Measurements from ENCODE around the gene CSNK1E.

The CSNK1E gene

DNA sequence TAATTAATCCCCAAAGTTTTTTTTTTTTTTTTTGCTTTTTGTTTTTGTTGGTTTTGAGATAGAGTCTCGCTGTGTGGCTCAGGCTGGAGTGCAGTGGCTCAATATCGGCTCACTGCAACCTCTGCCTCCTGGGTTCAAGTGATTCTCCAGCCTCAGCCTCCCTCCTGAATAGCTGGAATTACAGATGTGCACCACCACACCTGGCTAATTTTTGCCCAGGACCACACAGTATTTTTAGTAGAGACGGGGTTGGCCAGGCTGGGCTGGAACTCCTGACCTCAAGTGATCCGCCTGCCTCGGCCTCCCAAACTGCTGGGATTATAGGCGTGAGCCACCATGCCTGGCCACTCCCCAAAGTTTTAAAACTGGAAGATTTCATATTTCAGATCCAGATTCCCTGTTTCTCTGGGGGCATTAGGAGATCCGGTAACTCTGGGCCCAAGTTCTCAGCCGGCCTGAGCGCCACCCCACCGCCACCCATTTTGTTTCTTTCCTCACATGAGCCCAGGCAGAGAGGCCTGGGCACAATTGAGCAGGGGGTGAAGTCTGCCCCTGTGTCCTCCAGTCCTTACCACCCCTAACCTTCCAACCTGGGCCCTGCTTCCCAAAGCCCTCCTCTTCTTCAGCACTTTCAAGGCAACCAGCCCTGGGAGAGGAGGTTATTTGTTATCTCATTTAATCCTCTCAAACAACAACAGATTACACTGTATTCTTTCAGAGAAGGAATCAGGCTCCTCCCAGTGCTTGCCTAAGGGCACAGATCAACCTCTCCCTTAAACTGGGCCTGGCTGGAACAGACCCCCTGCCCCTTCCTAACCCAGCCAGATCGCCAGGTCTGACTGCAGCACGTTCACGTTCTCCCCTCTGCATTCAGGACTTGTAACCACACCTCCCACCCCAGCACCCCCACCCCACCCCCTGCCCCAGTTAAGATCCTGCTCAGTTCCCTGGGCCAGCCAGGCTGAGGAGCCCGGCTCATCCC lies 1.9 kb upstream of the CSNK1E start:
- H3K4me3 ChIP-seq: no peak overlapping the region
- no peaks in the 10 kb centered on the region for H3K9me3 ChIP-seq
- H3K4me1 ChIP-seq: peaks cover 30% of the 10 kb centered on the region
- H3K36me3 ChIP-seq (replicated peaks): peaks cover 7% of the 10 kb centered on the region
- peak; percentile 60 to 71 for DNase-seq (ENCODE audit: low spot score in 2 of 2)
- in situ Hi-C loops (cut with MboI; ENCODE audit: low sequenced_read_pairs): no loop called here
- no peaks in the 10 kb centered on the region for H3K27me3 ChIP-seq (ENCODE audit: low read depth)

GRCh38 chr22:38317995-38318715 lies 922 bp upstream of the CSNK1E start:
- peaks cover 17% of the 10 kb centered on the region for H3K36me3 ChIP-seq (replicated peaks)
- peak overlapping the region; percentile 43 for H3K4me3 ChIP-seq
- H3K27me3 ChIP-seq (ENCODE audit: low read depth): no peaks in the 10 kb centered on the region
- in situ Hi-C loops (cut with MboI; ENCODE audit: low sequenced_read_pairs): no loop called here
- H3K9me3 ChIP-seq: no peaks in the 10 kb centered on the region
- H3K4me1 ChIP-seq: peaks cover 30% of the 10 kb centered on the region
- peak; percentile 73 to 81 for DNase-seq (ENCODE audit: low spot score in 2 of 2)

GRCh38 chr22:38316364-38317121 lies 690 bp downstream of the CSNK1E start:
- Histone ChIP-seq H3K9me3 (no peaks in the 10 kb centered on the region), H3K27me3 (ENCODE audit: low read depth) (no peaks in the 10 kb centered on the region), H3K36me3 (replicated peaks) (peaks cover 31% of the 10 kb centered on the region), H3K4me1 (peaks cover 30% of the 10 kb centered on the region), H3K4me3 (peak overlapping the region; percentile 95)
- in situ Hi-C loops (cut with MboI; ENCODE audit: low sequenced_read_pairs): no loop called here
- DNase-seq (ENCODE audit: low spot score in 2 of 2): peak; percentile 10 to 55

DNA sequence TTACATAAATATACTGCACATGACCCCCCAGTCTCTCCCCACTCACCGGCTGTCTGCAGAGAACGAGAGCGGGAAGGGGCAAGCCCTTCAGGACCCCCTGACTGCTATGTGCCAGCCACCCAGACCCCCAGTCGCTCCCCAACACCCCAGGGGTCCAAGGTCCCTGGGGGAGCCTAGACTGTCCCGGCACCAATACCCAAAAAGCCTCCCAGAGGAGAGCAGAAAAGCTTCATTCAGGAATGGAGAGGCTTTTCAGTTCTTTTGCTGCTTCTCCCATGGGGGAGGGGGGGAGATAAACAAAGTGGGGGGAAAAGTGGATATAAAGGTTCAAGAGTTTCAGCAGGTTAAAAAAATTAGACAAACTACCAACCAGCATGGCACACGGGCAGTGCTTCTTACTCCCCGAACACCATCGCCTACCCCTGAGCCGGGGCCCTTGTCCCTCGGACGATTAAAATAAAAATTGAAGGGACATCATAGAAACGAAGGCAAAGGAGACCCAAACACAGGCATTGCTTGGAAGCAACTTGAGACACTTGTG lies 1.3 kb downstream of the CSNK1E start:
- in situ Hi-C loops (cut with MboI; ENCODE audit: low sequenced_read_pairs): no loop called here

GRCh38 chr22:38314933-38315822 lies 2.1 kb downstream of the CSNK1E start:
- H3K4me1 ChIP-seq: peaks cover 30% of the 10 kb centered on the region
- H3K36me3 ChIP-seq (replicated peaks): peaks cover 43% of the 10 kb centered on the region
- H3K27me3 ChIP-seq (ENCODE audit: low read depth): no peaks in the 10 kb centered on the region
- no peak for DNase-seq (ENCODE audit: low spot score in 2 of 2)
- in situ Hi-C loops (cut with MboI; ENCODE audit: low sequenced_read_pairs): no loop called here
- H3K4me3 ChIP-seq: peak overlapping the region; percentile 95
- no peaks in the 10 kb centered on the region for H3K9me3 ChIP-seq

More for the DNA sequence above, 1.3 kb downstream of the CSNK1E start:
- no peaks in the 10 kb centered on the region for H3K9me3 ChIP-seq
- H3K4me1 ChIP-seq: peaks cover 30% of the 10 kb centered on the region
- peak overlapping the region; percentile 95 for H3K4me3 ChIP-seq
- H3K27me3 ChIP-seq (ENCODE audit: low read depth): no peaks in the 10 kb centered on the region
- H3K36me3 ChIP-seq (replicated peaks): peaks cover 36% of the 10 kb centered on the region
- DNase-seq (ENCODE audit: low spot score in 2 of 2): peak in 1 of 2 experiments; percentile 33

GRCh38 chr22:38314051-38314932 lies 2.9 kb downstream of the CSNK1E start:
- no peak for DNase-seq (ENCODE audit: low spot score in 2 of 2)
- in situ Hi-C loops (cut with MboI; ENCODE audit: low sequenced_read_pairs): no loop called here
- H3K9me3 ChIP-seq: no peaks in the 10 kb centered on the region
- peak overlapping the region; percentile 95 for H3K4me3 ChIP-seq
- no peaks in the 10 kb centered on the region for H3K27me3 ChIP-seq (ENCODE audit: low read depth)
- peaks cover 29% of the 10 kb centered on the region for H3K4me1 ChIP-seq
- peaks cover 52% of the 10 kb centered on the region for H3K36me3 ChIP-seq (replicated peaks)

DNA sequence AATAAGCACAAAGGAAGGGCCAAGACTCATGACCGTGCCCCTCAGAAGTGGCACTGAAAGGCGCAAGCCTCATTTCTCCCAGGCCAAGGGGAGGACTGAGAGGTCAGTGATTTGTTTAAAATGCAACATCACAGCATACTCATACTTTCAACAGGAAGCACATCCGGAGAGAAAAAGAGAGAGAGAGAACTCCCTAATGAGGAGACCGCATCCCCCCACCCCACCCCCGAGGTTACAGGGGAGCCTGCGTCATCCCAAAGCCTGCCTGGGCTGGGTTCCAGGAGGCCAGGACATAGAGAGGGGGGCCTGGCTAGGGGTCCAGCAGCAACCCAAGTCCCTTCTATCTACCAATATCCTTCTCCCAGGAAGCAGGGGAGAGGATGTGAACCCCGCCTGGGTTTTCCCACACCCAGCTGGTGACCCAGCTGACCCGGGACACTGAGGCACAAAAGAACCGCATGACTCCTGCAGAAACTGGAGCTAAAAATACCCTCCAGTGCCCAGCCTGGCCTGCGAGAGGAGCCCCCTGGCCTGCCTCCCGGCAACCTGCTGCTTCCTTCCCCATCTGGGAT lies 3.8 kb downstream of the CSNK1E start:
- Histone ChIP-seq H3K36me3 (replicated peaks) (peaks cover 59% of the 10 kb centered on the region), H3K4me3 (no peak overlapping the region)

GRCh38 chr22:38312261-38312800 lies 4.9 kb downstream of the CSNK1E start:
- Histone ChIP-seq H3K27me3 (ENCODE audit: low read depth) (no peaks in the 10 kb centered on the region), H3K4me3 (no peak overlapping the region), H3K9me3 (no peaks in the 10 kb centered on the region), H3K4me1 (peaks cover 10% of the 10 kb centered on the region), H3K36me3 (replicated peaks) (peaks cover 65% of the 10 kb centered on the region)
- no peak for DNase-seq (ENCODE audit: low spot score in 2 of 2)
- in situ Hi-C loops (cut with MboI; ENCODE audit: low sequenced_read_pairs): no loop called here

More for the DNA sequence above, 3.8 kb downstream of the CSNK1E start:
- peaks cover 21% of the 10 kb centered on the region for H3K4me1 ChIP-seq
- no peaks in the 10 kb centered on the region for H3K27me3 ChIP-seq (ENCODE audit: low read depth)
- no peak for DNase-seq (ENCODE audit: low spot score in 2 of 2)
- in situ Hi-C loops (cut with MboI; ENCODE audit: low sequenced_read_pairs): no loop called here
- H3K9me3 ChIP-seq: no peaks in the 10 kb centered on the region

- H3K27me3 ChIP-seq (ENCODE audit: low read depth): no peaks in the 10 kb centered on the region
- peaks cover 11% of the 10 kb centered on the region for H3K4me1 ChIP-seq
- peaks cover 72% of the 10 kb centered on the region for H3K36me3 ChIP-seq (replicated peaks)
- H3K9me3 ChIP-seq: no peaks in the 10 kb centered on the region
- in situ Hi-C loops (cut with MboI; ENCODE audit: low sequenced_read_pairs): no loop called here
- no peak overlapping the region for H3K4me3 ChIP-seq
- DNase-seq (ENCODE audit: low spot score in 2 of 2): no peak
Measured at GRCh38 chr22:38311323-38311620, 6.0 kb downstream of the CSNK1E start.

DNA sequence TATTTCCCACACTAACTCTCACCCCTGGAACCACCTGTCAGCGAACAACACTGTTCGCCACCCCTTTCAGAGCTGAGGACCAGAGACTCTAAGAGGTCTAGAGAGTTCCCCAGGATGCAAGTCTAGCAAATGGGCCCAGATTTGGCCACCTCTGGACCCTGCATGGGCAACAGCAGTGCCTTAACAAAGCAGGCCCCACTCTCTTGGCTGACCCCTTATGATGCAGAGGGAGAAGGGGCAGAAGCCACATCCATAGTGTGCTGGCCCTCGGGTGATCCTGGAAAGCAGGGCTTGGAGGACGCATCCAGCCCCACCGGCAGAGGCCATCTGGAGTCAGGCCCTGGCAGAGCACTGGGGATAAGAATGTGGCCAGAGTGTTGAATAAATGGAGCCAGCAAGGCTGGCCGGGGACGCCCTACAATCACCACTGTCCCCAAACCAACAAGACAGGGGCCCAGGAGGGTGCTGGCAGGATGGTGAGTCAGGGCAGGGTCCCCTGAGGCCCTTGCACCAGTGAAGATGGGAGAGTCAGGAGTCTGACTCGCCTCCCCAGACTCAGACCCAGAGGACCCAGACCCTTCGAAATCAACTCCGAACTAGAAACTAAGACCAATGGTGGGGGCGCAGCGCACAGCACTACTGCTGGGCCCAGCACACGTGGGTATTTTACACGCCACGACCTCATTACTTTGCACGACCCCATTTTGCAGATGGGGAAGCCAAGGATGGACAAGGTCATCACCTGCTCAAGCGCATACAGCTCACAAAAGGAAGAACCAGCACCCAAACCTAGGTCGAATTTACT lies 6.5 kb downstream of the CSNK1E start:
- in situ Hi-C loops (cut with MboI; ENCODE audit: low sequenced_read_pairs): no loop called here
- Histone ChIP-seq H3K9me3 (no peaks in the 10 kb centered on the region), H3K27me3 (ENCODE audit: low read depth) (no peaks in the 10 kb centered on the region), H3K4me3 (no peak overlapping the region), H3K4me1 (peaks cover 17% of the 10 kb centered on the region), H3K36me3 (replicated peaks) (peaks cover 72% of the 10 kb centered on the region)
- no peak for DNase-seq (ENCODE audit: low spot score in 2 of 2)
